Tibial artery (tissue), 4 donors: ENCODE results near the gene GNA12.

Experiments
- DNase-seq, 2 donors: peaks; one replicate each; pipeline ENCODE4 v3.0.0-alpha.2; 2019
- H3K27ac ChIP-seq, 2 donors: fragments of 200-600 bp; sonication (generic) in 1 of 2; 1 replicate in 1 of 2; 2 replicates in 1 of 2; pipeline ENCODE4 v1.5.1; 2018 to 2019; ENCODE audit warnings: mild to moderate bottlenecking in 1 of 2
- H3K27me3 ChIP-seq, 2 donors: fragments of 200-600 bp; sonication (generic) in 1 of 2; one replicate each; pipeline versions ENCODE4 v1.5.1 to v1.6.0; 2016 to 2019
- H3K36me3 ChIP-seq, 3 donors: fragments of 200-600 bp; sonication (generic) in 2 of 3; one replicate each; pipeline ENCODE4 v1.5.1; 2016 to 2019; ENCODE audit warnings: mild to moderate bottlenecking in 2 of 3
- H3K4me1 ChIP-seq, 4 donors: fragments of 200-600 bp; sonication (generic) in 2 of 4; 1 replicate in 3 of 4; 2 replicates in 1 of 4; pipeline ENCODE4 v1.5.1; 2016 to 2019
- H3K4me3 ChIP-seq, 2 donors: fragments of 200-600 bp; sonication (generic) in 1 of 2; 1 replicate in 1 of 2; 2 replicates in 1 of 2; pipeline ENCODE4 v1.5.1; 2018 to 2019; ENCODE audit warnings: mild to moderate bottlenecking in 2 of 2
- H3K9me3 ChIP-seq, 3 donors: fragments of 200-600 bp; sonication (generic) in 1 of 3; one replicate each; pipeline ENCODE4 v1.5.1; 2016 to 2019
- intact Hi-C: fragments of 100-400 bp; cut with DNase I; formaldehyde crosslinking; loops from one replicate; pipeline ENCODE4 v1.15.0; 2023; ENCODE audit warnings: low total_unique reads
- TF ChIP-seq, protein P1 (sequence below), 2 experiments: fragments of 200-600 bp in 1 of 2; fragments of 450-650 bp in 1 of 2; IDR thresholded peaks; one replicate each; pipeline ENCODE4 v1.5.1; 2017 to 2019; ENCODE audit warnings: antibody characterized with exemption in 2 of 2, mild to moderate bottlenecking in 1 of 2, moderate library complexity in 1 of 2

Gene GNA12

DNA sequence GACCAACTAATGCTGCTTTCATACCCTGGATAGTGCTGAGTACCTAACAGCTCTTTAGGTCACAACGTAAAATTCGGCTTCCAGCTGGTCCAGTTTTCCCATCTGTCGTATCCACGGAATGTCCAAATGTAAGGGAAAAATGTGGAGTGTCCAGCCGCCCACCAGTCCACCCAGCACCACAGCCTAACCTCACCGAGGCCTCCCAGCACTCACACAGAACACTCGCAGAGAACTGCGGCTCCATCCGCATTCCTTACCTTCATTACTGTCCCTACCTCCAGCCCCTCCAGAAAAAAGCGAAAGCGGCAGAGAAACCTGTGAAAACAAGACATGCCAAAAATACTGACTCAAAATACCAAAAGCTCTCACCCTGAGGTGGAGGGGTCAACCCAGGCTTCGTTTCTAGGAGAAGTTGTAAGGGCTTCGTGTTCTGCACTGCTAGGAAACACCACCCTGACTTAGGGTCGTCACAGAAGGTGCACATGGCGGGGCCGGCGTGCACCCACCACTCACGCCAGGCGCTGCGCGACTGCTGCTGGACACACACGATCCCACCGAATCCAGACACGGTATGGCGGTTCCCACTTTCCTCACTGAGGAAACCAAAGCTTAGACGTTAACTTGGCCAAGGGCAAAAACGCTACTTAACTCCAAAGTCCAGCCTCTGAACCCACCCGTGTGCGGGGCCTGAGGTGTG, 82.2 kb downstream of the GNA12 start:
- intact Hi-C loops = loop anchor here (5.0 kb wide), 2 partner anchors 40 to 80 kb away; partner anchors contain the start of gene GNA12
- Histone ChIP-seq H3K9me3 (no peaks in the 10 kb centered on the region), H3K27ac (peak overlapping the region; percentile 76 to 82), H3K4me1 (peaks cover 5 to 70% (median 59%) of the 10 kb centered on the region in 4 donors), H3K4me3 (peak overlapping the region in 1 of 2 donors; percentile 34), H3K27me3 (no peaks in the 10 kb centered on the region), H3K36me3 (no peaks in the 10 kb centered on the region)
- peak in 1 of 2 donors; percentile 55 for DNase-seq
- TF ChIP-seq, protein P1, sequence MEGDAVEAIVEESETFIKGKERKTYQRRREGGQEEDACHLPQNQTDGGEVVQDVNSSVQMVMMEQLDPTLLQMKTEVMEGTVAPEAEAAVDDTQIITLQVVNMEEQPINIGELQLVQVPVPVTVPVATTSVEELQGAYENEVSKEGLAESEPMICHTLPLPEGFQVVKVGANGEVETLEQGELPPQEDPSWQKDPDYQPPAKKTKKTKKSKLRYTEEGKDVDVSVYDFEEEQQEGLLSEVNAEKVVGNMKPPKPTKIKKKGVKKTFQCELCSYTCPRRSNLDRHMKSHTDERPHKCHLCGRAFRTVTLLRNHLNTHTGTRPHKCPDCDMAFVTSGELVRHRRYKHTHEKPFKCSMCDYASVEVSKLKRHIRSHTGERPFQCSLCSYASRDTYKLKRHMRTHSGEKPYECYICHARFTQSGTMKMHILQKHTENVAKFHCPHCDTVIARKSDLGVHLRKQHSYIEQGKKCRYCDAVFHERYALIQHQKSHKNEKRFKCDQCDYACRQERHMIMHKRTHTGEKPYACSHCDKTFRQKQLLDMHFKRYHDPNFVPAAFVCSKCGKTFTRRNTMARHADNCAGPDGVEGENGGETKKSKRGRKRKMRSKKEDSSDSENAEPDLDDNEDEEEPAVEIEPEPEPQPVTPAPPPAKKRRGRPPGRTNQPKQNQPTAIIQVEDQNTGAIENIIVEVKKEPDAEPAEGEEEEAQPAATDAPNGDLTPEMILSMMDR (IDR thresholded peaks at IDR 0.05) = no peak

DNA sequence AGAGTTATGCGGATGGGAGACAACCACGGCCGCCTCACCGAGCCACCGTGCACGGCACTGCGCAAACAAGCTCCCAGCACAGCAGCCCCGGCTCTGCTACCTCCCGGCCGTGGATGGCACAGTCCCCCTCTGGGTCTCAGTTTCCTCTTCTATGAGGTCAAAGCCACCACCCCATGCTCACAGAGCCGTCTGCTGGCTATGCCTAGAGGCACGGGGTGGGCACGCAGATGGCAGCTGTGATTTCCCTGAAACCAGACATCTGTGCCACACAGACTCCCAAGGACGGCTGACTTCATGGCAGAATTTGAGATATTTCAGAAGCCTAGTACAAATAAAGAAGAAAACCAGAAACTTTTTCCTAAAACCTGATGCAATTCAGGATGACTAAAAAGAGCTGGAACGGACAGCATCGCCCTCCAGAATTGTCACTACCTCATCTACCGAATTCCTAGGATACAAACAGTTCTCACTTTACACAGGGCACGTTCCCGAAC, 82.9 kb downstream of the GNA12 start:
- Histone ChIP-seq H3K27me3 (no peaks in the 10 kb centered on the region), H3K36me3 (no peaks in the 10 kb centered on the region), H3K4me3 (peak overlapping the region in 1 of 2 donors; percentile 42), H3K27ac (peak overlapping the region; percentile 76 to 82), H3K9me3 (no peaks in the 10 kb centered on the region), H3K4me1 (peaks cover 5 to 76% (median 61%) of the 10 kb centered on the region in 4 donors)
- intact Hi-C loops = loop anchor here (5.0 kb wide), 2 partner anchors 41 to 81 kb away; partner anchors contain the start of gene GNA12
- TF ChIP-seq, protein P1 (IDR thresholded peaks at IDR 0.05) = no peak
- DNase-seq = peak in 1 of 2 donors; percentile 63

DNA sequence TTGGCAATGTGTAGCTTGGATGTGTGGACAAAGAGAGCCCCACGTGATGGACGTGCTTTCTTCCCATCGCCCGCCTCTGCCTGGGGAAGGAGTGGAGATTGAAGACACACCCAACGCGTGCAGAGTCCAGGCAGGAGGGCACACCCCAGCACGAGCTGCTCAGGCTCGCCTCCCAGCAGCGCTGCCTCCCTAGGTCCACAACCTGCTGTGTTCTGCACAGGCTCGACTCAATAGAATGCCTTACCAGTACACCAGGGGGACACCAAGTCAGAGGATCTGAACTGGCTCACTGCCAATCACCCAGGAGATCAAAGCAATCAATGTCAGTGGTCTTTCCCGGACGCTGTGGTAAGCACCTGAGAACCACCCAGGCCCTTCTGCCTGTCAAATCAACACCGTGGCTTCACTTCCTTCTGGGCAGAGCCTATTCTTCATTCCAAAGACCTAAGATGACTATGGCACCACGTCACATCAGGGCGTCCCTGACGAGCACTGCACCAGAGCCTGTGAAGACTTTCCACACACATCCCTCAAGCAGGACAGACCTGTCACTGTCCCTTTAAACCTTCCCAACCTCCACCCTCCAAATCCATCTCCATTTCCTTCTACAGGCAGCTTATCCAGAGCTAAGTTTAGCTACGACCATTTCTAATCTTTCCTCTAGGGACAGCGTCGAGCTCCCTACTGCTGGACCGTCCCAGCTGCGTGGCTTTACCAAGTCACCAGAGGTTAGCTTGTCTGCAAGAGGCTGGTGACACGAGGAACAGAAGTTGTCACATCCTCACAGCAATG, 83.8 kb downstream of the GNA12 start:
- TF ChIP-seq, protein P1 (IDR thresholded peaks at IDR 0.05) = peak; percentile 54 to 56
- intact Hi-C loops = loop anchor here (5.0 kb wide), 2 partner anchors 42 to 82 kb away; partner anchors contain the start of gene GNA12
- Histone ChIP-seq H3K27ac (peak overlapping the region; percentile 76 to 82), H3K36me3 (no peaks in the 10 kb centered on the region), H3K4me3 (peak overlapping the region; percentile 30 to 42), H3K27me3 (no peaks in the 10 kb centered on the region), H3K9me3 (no peaks in the 10 kb centered on the region), H3K4me1 (peaks cover 5 to 76% (median 61%) of the 10 kb centered on the region in 4 donors)
- DNase-seq = peak; percentile 78 to 90

DNA sequence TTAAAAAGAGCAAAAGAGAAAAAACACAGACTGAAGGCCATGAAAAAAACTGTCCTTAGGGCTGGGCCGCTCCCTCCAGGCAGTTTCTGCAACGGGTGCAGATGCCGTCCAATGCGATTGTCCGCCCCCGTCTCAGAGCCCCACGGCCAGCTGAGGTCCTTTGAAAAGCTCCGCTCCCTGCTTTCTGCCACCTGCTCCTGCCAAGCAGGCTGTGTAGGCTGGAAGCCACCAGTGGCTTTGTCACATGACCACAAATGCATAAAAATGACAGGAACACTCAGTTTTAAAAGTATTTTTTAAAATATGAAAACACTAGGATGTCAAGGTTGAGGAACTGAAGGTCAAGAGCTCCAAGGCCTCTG, 84.4 kb downstream of the GNA12 start:
- Histone ChIP-seq H3K27ac (peak overlapping the region; percentile 76 to 82), H3K4me3 (peak overlapping the region; percentile 30 to 42), H3K27me3 (no peaks in the 10 kb centered on the region), H3K4me1 (peaks cover 5 to 76% (median 61%) of the 10 kb centered on the region in 4 donors), H3K9me3 (no peaks in the 10 kb centered on the region), H3K36me3 (no peaks in the 10 kb centered on the region)
- intact Hi-C loops = loop anchor here (5.0 kb wide), 2 partner anchors 43 to 83 kb away; partner anchors contain the start of gene GNA12
- TF ChIP-seq, protein P1 (IDR thresholded peaks at IDR 0.05) = no peak
- no peak for DNase-seq

DNA sequence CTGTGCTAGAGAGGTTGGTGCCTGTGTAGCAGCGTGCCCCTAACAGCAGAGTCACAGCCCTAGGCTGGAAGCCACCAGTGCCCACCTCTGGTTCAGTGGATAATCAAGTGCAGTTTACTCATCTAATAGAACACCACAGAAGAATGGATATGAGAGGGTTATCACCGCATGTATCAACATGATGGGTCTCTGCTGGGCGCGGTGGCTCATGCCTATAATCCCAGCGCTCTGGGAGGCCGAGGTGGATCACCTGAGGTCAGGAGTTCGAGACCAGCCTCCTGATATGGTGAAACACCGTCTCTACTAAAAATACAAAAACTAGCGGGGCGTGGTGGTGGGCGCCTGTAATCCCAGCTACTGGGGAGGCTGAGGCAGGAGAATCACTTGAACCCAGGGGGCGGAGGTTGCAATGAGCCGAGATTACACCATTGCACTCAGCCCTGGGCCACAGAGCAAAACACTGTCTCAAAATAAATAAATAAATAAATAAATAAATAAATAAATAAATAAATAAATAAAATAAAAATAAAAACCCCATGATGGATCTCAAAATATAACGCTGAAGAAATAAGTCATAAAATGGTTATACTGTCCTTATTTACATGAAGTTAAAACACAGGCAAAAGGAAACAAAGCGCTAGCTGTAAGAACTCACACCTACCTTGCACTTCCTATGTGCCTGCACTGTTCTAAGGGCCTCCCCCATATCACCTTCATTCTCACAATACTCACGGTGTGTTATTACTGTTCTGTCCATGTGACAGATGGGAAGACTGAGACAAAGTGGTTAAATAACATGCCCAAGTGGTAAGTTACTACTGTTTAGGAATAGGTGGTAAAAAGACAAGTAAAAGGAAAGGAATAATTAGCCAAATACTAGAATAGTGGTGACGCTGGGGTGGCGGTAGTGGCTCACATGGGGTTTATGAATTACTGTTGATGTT, 85.2 kb downstream of the GNA12 start:
- DNase-seq = no peak
- Histone ChIP-seq H3K4me3 (no peak overlapping the region), H3K9me3 (no peaks in the 10 kb centered on the region), H3K27me3 (no peaks in the 10 kb centered on the region), H3K36me3 (no peaks in the 10 kb centered on the region), H3K27ac (peak overlapping the region; percentile 76 to 82), H3K4me1 (peaks cover 5 to 76% (median 61%) of the 10 kb centered on the region in 4 donors)
- intact Hi-C loops = no loop called here
- TF ChIP-seq, protein P1 (IDR thresholded peaks at IDR 0.05) = no peak
